ENCODE measurements around the gene AQP9.

DNA sequence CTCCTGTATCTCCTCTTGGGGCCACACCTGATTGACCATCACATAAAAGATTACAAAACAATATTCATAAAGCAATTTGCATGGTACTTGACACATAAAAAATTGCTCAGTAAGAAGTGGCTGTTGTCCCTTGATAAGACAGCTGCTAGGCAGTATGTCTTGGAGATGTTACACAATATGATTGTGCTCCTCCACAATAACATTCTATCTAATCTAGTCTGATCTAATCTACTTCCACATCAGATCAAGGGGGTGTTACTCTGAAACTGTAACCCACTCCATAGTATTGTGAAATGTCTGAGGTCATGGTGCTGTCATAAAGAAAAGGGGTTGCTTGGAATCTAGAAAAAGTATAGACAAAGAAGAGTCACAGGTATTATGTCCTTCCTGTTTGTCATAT lies 23.4 kb upstream of the AQP9 start:
- TF ChIP-seq POLR2AphosphoS5 (IDR thresholded peaks at IDR 0.05) (no peak), POLR2A (IDR thresholded peaks at IDR 0.05) (no peak)
- TF ChIP-seq, protein P1, sequence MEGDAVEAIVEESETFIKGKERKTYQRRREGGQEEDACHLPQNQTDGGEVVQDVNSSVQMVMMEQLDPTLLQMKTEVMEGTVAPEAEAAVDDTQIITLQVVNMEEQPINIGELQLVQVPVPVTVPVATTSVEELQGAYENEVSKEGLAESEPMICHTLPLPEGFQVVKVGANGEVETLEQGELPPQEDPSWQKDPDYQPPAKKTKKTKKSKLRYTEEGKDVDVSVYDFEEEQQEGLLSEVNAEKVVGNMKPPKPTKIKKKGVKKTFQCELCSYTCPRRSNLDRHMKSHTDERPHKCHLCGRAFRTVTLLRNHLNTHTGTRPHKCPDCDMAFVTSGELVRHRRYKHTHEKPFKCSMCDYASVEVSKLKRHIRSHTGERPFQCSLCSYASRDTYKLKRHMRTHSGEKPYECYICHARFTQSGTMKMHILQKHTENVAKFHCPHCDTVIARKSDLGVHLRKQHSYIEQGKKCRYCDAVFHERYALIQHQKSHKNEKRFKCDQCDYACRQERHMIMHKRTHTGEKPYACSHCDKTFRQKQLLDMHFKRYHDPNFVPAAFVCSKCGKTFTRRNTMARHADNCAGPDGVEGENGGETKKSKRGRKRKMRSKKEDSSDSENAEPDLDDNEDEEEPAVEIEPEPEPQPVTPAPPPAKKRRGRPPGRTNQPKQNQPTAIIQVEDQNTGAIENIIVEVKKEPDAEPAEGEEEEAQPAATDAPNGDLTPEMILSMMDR (IDR thresholded peaks at IDR 0.05): no peak

All from gastroesophageal sphincter (tissue), 3 donors.